WI38 (cell line): Measurements from ENCODE around the gene PCBP3.

Experiments
- H3K4me3 ChIP-seq: 2 replicates; pipeline ENCODE4 v1.5.1; 2011; ENCODE audit warnings: low read depth, mild to moderate bottlenecking, control low read depth, low read length
- TF ChIP-seq, protein P1 (sequence below): IDR thresholded peaks from 2 replicates; pipeline ENCODE4 v1.5.1; 2012; ENCODE audit warnings: low read depth, mild to moderate bottlenecking, control low read depth, low read length

Gene PCBP3

DNA sequence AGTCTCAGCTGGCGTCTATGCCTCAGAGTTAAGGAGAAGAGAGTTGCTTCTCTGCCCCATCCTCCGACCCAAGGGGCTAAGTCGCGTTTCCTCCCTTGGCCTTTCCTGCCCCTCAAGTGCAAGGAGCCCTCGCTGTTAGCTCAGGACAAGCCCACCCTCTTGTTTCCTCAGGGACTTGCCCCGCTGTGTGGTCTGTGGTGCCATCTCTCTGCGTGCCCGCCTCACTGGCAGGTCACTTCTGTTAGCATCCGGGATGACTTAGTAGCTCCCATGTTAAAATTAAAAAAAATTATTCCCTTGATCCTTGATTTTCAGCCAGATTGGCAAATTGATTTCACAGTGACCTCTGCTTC, 96.5 kb downstream of the PCBP3 start:
- TF ChIP-seq, protein P1, sequence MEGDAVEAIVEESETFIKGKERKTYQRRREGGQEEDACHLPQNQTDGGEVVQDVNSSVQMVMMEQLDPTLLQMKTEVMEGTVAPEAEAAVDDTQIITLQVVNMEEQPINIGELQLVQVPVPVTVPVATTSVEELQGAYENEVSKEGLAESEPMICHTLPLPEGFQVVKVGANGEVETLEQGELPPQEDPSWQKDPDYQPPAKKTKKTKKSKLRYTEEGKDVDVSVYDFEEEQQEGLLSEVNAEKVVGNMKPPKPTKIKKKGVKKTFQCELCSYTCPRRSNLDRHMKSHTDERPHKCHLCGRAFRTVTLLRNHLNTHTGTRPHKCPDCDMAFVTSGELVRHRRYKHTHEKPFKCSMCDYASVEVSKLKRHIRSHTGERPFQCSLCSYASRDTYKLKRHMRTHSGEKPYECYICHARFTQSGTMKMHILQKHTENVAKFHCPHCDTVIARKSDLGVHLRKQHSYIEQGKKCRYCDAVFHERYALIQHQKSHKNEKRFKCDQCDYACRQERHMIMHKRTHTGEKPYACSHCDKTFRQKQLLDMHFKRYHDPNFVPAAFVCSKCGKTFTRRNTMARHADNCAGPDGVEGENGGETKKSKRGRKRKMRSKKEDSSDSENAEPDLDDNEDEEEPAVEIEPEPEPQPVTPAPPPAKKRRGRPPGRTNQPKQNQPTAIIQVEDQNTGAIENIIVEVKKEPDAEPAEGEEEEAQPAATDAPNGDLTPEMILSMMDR: no peak
- no peak overlapping the region for H3K4me3 ChIP-seq

DNA sequence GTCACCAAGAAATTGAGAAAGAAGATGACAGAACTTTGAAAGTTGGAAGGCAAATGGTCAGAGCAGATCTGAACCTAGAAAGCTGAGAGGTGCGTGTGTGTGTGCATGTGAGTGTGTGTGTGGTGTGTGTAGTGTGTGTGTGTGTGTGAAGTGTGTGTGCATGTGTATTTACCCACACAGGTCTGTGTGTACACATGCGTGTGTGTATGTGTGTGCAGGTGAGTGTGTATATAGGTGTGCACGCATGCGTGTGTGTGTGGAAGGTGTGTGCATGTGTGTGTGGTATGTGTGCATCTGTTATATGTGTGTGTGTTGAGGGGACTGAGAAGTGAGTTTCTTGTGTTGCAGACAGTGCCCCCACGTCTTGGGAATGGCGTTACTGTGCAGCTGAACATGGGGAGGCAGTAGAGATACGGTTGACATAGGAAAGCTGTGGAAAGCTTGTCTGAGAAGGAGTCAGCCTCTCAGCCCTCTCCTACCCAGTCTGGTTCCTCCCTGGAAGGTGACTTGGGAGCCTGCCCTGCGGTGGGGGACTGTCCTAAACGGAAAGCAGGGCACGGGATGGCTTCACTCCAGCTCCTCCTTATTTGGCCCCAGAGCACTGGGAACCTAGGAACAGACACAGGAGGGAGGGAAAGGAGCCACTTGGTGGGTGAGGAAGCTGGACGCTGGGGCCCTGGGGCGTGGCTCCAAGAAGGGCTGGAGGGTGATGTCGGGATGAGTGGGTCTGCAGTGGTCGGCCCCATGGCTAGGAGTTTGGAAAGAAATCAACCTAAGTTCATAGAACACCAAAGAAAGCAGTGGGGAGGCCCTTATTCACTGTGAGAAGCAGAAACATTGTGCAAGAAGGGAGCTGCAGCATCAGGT, 97.2 kb downstream of the PCBP3 start:
- TF ChIP-seq, protein P1: no peak
- H3K4me3 ChIP-seq: no peak overlapping the region

GRCh38 chr21:45741691-45742090, 98.2 kb downstream of the PCBP3 start:
- H3K4me3 ChIP-seq: no peak overlapping the region
- TF ChIP-seq, protein P1: no peak

GRCh38 chr21:45742247-45742646, 98.7 kb downstream of the PCBP3 start:
- TF ChIP-seq, protein P1: no peak
- no peak overlapping the region for H3K4me3 ChIP-seq

DNA sequence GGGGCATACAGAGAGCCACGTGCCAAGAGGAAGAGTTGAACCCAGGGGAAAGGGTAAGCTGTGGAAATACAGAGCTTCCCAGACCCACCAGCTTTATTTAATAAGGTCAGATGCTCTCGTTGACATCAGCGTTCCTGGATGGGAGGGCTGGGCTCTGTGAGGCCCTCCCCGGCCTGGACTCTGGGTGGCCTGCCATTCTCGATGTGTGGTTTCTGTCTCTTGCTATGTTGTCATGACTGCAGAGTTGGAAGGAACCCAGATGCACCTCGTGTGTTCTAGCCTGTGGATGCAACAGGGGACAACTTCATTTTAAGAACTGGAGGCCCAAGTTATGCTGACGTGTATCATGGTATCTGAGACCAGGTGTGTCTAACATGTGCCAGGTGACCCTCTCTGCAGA, 101.7 kb downstream of the PCBP3 start:
- TF ChIP-seq, protein P1: no peak
- H3K4me3 ChIP-seq: no peak overlapping the region

GRCh38 chr21:45747233-45747766, 103.8 kb downstream of the PCBP3 start:
- no peak overlapping the region for H3K4me3 ChIP-seq
- TF ChIP-seq, protein P1: no peak

DNA sequence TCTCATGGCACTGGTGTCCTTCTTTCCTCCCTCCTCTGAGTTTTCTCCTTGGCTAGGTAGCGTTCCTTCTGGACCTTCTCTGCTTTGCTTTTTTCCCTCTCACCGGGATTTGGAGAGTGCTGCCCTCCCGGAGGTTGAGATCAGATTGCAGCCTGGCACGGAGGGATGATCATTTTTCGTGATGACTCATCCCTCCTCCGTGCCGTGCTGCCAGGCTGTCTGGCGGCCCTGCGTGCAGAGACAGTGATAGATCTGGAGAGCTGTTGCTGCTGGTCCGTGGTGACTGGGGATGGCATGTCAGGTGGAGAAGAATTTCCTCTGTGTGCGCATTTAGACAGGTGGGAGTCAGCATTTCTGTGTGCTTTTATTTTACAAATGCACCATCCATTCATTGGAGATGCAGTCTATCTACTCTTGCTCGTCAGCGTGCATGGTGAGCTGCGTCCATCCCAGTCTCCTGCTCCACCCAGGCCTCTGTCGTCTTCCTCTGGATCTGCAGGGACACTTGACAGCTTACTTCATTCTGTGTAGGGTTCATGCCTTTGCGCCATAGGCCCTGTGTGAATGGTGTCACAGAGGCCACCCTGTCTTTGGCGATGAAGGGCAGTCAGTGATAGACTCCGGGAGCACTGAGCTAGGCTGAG, 104.4 kb downstream of the PCBP3 start:
- TF ChIP-seq, protein P1: no peak
- H3K4me3 ChIP-seq: no peak overlapping the region
